GM19043 (cell line): ENCODE measurements around the gene MRPL53.
"Not testable (repeated sequence)": the region's sequence is repeated elsewhere in the genome, so short reads cannot be mapped to it uniquely, and the experiment has no call there.

ENCODE experiments used
- ATAC-seq: cut with Tn5 transposase; IDR thresholded peaks from one replicate; pipeline ENCODE4 v1.9.1; 2021; ENCODE audit warnings: low read depth; ENCODE audit not compliant: unreplicated experiment

Gene MRPL53

GRCh38 chr2:74502720-74503505 lies 30.4 kb upstream of the MRPL53 start:
- peak; percentile 32 for ATAC-seq

- ATAC-seq: no peak
Measured at GRCh38 chr2:74502147-74502719, 29.8 kb upstream of the MRPL53 start.

- no peak for ATAC-seq
Measured at GRCh38 chr2:74501335-74502071, 29.0 kb upstream of the MRPL53 start.

GRCh38 chr2:74500578-74500946 lies 28.1 kb upstream of the MRPL53 start:
- no peak for ATAC-seq

DNA sequence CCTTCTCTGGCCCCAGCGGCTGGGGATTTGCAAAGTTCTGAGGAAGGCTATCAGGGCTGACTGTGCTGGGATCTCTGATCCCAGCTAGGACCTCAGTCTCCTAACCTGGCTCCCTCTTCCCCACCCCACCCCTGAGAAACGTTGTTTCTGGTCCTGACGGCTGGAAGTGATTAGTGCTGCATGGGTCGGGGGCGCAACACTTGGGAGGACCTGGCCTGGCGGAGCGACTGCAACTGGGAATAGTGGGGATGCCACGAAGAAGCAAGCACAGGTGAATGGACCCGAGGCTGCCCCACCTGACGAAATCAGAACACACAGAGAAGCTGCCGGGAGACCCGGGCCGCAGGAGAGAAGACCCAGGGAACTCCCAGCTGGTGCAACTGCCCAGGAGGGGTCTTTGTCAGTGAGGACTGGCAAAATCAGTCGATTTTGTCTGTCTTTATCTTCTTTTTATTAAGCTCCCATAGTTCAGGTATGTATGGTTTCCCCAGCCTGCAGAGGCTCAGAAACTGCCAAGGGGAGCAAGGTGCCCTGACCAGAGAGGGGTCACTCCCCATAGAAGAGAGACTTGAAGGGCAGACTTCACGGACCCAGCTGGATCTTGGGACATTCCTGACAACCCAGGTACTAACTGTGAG lies 27.6 kb upstream of the MRPL53 start:
- ATAC-seq: no peak

DNA sequence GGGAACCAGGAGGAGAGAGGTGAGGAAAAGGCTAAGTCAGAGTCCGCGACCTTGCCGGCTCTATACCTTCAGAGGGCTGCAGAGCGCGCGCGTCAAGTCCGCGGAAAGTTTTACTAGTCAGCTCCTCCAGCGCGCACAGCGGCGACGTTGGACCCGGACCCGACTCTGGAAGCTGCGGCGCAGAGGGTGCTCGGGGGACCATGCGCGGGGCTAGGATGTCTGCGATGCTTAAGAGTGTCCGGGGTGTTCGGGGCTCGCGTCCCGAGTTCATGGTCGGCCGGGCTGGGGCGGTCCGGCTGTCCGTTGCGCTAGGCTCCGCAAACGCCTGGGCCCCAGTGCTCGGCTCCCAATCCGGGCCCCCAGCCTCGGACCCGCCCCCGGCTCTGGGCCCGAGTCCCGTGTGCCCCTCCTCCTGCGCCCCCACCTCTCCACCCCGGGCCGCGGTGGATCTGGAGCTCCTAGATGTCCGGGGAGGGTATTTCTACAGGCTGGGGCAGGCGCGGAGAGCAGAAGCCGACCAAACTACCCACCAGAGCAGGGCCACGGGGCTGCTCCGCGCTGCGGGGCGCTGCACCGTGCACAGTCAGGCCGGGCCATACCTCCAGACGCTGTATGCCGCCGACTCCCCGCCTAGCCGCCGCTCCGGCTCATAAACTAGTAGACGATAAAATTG lies 26.9 kb upstream of the MRPL53 start, which contains the start of gene LBX2:
LBX2 (minus strand) TSS at position 337 of the 673 bp plus-strand sequence; CDS start at position 271, 66 bp downstream.
- no peak for ATAC-seq

- ATAC-seq: no peak
Measured at GRCh38 chr2:74498500-74499266, 26.2 kb upstream of the MRPL53 start.

DNA sequence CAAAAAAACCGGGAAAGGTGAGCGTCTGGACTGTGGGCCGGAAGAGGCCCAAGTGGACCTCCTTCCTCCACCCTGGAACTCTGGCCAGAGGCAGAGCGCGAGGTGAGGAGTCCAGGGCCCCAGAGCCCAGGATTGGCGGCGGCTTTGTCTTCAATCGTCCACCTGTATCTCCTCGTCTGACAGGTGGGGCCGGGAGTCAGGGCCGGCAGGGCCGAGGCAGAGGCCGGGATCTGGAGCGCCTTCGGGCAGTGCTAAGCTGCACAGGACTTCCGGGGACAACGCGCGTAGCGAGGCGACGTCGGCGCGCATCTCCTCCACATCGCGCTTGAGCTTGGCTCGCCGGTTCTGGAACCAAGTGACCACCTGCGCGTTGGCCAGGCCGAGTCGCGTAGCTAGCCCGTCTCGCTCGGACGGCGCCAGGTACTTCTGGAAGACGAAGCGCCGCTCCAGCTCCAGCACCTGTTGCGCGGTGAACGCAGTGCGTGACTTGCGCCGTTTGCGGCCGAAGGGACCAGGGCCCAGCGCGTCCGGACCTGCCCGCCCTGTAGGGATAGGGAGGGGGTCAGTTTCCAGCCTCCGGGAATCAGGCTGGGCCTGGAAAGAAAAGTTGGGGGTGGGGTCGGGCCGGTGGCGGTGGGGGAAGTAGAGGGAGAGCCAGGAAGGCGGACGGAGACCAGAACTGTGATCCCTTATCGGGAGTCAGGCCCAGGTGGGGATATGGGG lies 25.5 kb upstream of the MRPL53 start:
- no peak for ATAC-seq

DNA sequence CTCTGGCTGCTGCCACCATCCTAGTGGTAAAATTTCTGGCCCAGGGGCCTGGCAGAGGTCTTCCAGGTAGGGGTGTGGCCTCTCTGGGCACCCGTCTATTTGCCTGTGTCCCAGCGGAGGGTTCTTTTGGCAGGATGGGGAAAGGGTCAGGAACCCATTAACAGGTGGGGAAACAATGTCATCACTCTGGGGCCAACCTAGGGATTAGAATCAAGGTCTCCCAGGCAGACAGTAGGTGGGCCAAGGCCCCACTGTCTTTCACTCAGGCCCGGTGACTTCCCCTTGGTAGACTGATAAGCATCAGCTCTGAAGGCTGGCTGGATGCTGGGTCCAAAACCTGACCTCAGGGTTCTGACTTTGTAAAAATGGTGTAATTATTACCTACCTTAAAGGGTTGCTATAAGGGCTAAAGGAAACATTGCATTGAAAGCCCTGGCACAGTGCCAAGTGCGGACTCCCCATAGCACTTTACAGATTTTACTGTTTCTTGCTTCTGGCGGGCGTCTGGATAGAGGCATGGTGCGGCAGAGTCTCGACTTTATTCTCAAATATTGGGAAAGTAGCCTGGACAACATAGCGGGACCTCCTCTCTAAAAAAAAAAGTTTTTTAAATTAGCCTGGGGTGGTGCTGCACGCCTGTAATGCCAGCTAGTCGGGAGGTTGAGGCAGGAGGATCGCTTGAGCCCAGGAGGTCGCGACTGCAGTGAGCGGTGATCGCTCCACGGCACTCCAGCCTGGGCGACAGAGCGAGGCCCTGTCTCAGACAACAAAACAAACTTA lies 24.7 kb upstream of the MRPL53 start:
- ATAC-seq: no peak

GRCh38 chr2:74495440-74495839 lies 23.0 kb upstream of the MRPL53 start:
- ATAC-seq: no peak

- no peak for ATAC-seq
Measured at GRCh38 chr2:74493546-74493945, 21.1 kb upstream of the MRPL53 start.

DNA sequence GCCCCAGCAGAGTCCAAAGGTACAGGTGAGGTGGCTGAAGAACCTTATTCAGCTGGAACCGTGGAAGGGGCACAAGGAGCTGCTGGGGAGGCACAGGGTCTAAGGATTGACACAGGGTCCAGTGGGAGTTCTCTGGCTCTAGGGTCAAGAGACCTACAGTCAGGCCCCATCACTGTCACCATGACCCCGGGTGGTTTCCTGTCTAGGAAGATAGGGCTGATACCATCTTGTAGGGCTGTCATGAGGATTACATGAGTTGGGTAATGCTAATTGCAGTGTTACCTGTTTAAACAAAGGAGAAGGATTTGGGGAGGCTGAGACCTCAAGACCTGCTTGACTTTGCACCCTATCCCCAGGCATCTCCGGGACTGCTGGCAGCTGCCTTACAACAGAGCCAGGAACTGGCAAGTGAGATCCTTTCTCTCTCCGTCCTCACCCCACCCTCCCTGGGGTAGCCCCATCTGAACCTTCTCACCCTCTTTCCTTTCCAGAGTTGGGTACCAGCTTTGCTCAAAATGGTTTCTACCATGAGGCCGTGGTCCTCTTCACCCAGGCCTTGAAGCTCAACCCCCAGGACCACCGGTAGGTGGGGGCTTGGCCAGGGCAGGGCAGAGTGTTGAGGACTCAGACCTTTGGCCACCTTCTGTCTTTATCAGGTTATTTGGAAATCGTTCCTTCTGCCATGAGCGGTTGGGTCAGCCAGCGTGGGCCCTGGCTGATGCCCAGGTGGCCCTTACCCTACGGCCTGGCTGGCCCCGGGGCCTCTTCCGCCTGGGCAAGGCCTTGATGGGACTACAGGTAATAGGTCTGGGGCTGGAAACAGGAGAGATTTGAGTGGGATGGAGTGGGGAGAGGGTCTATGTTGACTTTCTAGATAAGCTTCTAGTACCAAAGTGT lies 19.4 kb upstream of the MRPL53 start:
- no peak for ATAC-seq

DNA sequence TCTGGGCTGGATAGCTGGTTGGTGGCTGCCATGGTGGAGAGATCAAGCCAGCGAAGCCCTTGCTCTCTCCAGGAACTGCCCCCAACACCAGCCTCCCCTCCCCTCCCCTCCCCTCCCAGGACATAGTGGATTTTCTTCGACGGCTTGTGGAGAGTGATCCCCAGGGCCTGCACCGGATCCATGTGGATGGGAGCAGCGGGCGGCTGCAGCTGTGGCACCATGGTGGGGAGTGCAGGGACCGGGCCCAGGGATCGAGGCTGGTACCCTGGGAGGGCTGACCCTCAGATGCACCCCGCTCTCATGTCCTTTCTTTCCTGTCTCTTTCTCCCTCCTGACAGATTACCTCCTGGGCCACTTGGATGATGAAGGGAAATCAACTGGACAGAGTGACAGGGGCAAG lies 17.4 kb upstream of the MRPL53 start:
- no peak for ATAC-seq

GRCh38 chr2:74488643-74489481 lies 16.4 kb upstream of the MRPL53 start:
- ATAC-seq: no peak

GRCh38 chr2:74486141-74486540 lies 13.7 kb upstream of the MRPL53 start:
- ATAC-seq: no peak

GRCh38 chr2:74483675-74484164 lies 11.2 kb upstream of the MRPL53 start:
- ATAC-seq: not testable (repeated sequence)
